Measurements from ENCODE around the gene MAD1L1.

DNA sequence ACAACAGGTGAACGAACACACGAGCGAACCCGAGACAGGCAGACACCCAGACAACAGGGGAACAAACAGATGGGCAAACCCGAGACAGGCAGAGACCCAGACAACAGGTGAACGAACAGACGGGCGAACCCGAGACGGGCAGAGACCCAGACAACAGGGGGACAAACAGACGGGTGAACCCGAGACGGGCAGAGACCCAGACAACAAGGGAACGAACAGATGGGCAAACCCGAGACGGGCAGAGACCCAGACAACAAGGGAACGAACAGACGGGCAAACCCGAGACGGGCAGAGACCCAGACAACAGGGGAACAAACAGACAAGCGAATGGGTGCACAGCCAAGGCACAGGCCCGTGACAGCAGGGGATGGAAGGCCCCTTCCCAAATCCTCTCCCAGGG lies 298.0 kb downstream of the MAD1L1 start:
- TF ChIP-seq, protein P1, sequence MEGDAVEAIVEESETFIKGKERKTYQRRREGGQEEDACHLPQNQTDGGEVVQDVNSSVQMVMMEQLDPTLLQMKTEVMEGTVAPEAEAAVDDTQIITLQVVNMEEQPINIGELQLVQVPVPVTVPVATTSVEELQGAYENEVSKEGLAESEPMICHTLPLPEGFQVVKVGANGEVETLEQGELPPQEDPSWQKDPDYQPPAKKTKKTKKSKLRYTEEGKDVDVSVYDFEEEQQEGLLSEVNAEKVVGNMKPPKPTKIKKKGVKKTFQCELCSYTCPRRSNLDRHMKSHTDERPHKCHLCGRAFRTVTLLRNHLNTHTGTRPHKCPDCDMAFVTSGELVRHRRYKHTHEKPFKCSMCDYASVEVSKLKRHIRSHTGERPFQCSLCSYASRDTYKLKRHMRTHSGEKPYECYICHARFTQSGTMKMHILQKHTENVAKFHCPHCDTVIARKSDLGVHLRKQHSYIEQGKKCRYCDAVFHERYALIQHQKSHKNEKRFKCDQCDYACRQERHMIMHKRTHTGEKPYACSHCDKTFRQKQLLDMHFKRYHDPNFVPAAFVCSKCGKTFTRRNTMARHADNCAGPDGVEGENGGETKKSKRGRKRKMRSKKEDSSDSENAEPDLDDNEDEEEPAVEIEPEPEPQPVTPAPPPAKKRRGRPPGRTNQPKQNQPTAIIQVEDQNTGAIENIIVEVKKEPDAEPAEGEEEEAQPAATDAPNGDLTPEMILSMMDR (IDR thresholded peaks at IDR 0.05) = no peak
- no peak for TF ChIP-seq POLR2A (IDR thresholded peaks at IDR 0.05)
